Common myeloid progenitor, CD34-positive (primary cell): ENCODE measurements around the gene RIT2.

Experiments used
- CTCF ChIA-PET: fragments of 350-600 bp; sonication (Branson Sonifier 250); formaldehyde crosslinking; loops from one replicate; lab custom pipeline; 2021; ENCODE audit warnings: antibody characterized with exemption; lab: Charles Lee
- POLR2A ChIA-PET: fragments of 350-600 bp; sonication (Branson Sonifier 250); formaldehyde crosslinking; loops from one replicate; lab custom pipeline; 2021; ENCODE audit warnings: antibody characterized with exemption; lab: Charles Lee
- DNase-seq, 3 donors: peaks; one replicate each; pipeline versions ENCODE4 v3.0.0 to v3.0.0-alpha.2; 2013
- H3K27ac ChIP-seq, 2 experiments: 1 replicate in 1 of 2; 2 replicates in 1 of 2; pipeline ENCODE4 v1.7.0; 2013; ENCODE audit warnings: inconsistent platforms in 2 of 2, low read length in 2 of 2, mild to moderate bottlenecking in 2 of 2, low read depth in 1 of 2, moderate library complexity in 1 of 2; ENCODE audit not compliant: severe bottlenecking in 2 of 2, insufficient read depth in 1 of 2, poor library complexity in 1 of 2
- H3K27me3 ChIP-seq, 5 experiments: replicated peaks in 2 of 5; 1 replicate in 3 of 5; 2 replicates in 2 of 5; pipeline versions ENCODE4 v1.6.1 to v1.7.0; 2013; ENCODE audit warnings: low read length in 4 of 5, mild to moderate bottlenecking in 2 of 5, moderate library complexity in 2 of 5, inconsistent platforms in 1 of 5; ENCODE audit not compliant: insufficient read depth in 5 of 5, control insufficient read depth in 4 of 5
- H3K36me3 ChIP-seq, 4 experiments: 1 replicate in 2 of 4; 2 replicates in 2 of 4; pipeline versions ENCODE4 v1.6.1 to v1.7.0; 2013; ENCODE audit warnings: low read length in 3 of 4, control low read depth in 1 of 4, mild to moderate bottlenecking in 1 of 4; ENCODE audit not compliant: control insufficient read depth in 4 of 4, insufficient read depth in 4 of 4
- H3K4me1 ChIP-seq, 4 experiments: 1 replicate in 3 of 4; 2 replicates in 1 of 4; pipeline versions ENCODE4 v1.6.1 to v1.7.1; 2013; ENCODE audit warnings: low read length in 3 of 4, mild to moderate bottlenecking in 3 of 4, control low read depth in 1 of 4, inconsistent platforms in 1 of 4, moderate library complexity in 1 of 4; ENCODE audit not compliant: control insufficient read depth in 4 of 4, insufficient read depth in 4 of 4; ENCODE audit errors: control extremely low read depth in 1 of 4
- H3K4me3 ChIP-seq, 7 experiments: 1 replicate in 4 of 7; 2 replicates in 3 of 7; pipeline versions ENCODE4 v1.5.1 to v1.7.0; 2013; ENCODE audit warnings: mild to moderate bottlenecking in 7 of 7, low read length in 6 of 7, moderate library complexity in 6 of 7, inconsistent platforms in 2 of 7, low read depth in 2 of 7, control low read depth in 1 of 7; ENCODE audit not compliant: insufficient read depth in 4 of 7, control insufficient read depth in 1 of 7; ENCODE audit errors: extremely low read depth in 1 of 7
- H3K9me3 ChIP-seq, 5 experiments: 1 replicate in 4 of 5; 2 replicates in 1 of 5; pipeline versions ENCODE4 v1.6.1 to v1.7.1; 2013; ENCODE audit warnings: low read length in 4 of 5, mild to moderate bottlenecking in 2 of 5, inconsistent platforms in 1 of 5, low read depth in 1 of 5, moderate library complexity in 1 of 5; ENCODE audit not compliant: control insufficient read depth in 4 of 5, insufficient read depth in 2 of 5; ENCODE audit errors: control extremely low read depth in 1 of 5
- WGBS: methylation state at CpG from one replicate; pipeline ENCODE4 v1.1.5; 2013; ENCODE audit not compliant: insufficient coverage; 5-methylcytosine and 5-hydroxymethylcytosine counted together

RIT2 gene

GRCh38 chr18:43081396-43081795, 34.1 kb downstream of the RIT2 start:
- H3K27me3 ChIP-seq: no peaks in the 10 kb centered on the region

GRCh38 chr18:43080671-43081070, 34.8 kb downstream of the RIT2 start:
- no CpG with 5 or more reads among the region's 3 CpGs for WGBS
- H3K4me1 ChIP-seq: no peaks in the 10 kb centered on the region
- H3K9me3 ChIP-seq: no peaks in the 10 kb centered on the region
- CTCF ChIA-PET: no interaction called here
- POLR2A ChIA-PET: no interaction called here
- H3K27me3 ChIP-seq: no peaks in the 10 kb centered on the region
- no peak overlapping the region for H3K4me3 ChIP-seq
- H3K36me3 ChIP-seq: no peaks in the 10 kb centered on the region
- no peak for DNase-seq
- H3K27ac ChIP-seq: no peak overlapping the region

More at GRCh38 chr18:43081396-43081795, 34.1 kb downstream of the RIT2 start:
- Histone ChIP-seq H3K27ac (no peak overlapping the region), H3K36me3 (no peaks in the 10 kb centered on the region), H3K9me3 (no peaks in the 10 kb centered on the region), H3K4me3 (no peak overlapping the region), H3K4me1 (no peaks in the 10 kb centered on the region)
- CTCF ChIA-PET: no interaction called here
- no peak for DNase-seq
- POLR2A ChIA-PET: no interaction called here

- Histone ChIP-seq H3K4me1 (no peaks in the 10 kb centered on the region), H3K36me3 (no peaks in the 10 kb centered on the region), H3K27ac (no peak overlapping the region), H3K9me3 (no peaks in the 10 kb centered on the region), H3K4me3 (no peak overlapping the region), H3K27me3 (no peaks in the 10 kb centered on the region)
- no peak for DNase-seq
- 59% methylated on average over 4 of the region's 4 CpGs for WGBS
- CTCF ChIA-PET: no interaction called here
- POLR2A ChIA-PET: no interaction called here
Measured at GRCh38 chr18:43079422-43079821, 36.1 kb downstream of the RIT2 start.

GRCh38 chr18:43078478-43079092, 36.9 kb downstream of the RIT2 start:
- no peak overlapping the region for H3K4me3 ChIP-seq
- no peaks in the 10 kb centered on the region for H3K27me3 ChIP-seq
- ChIA-PET POLR2A (no interaction called here), CTCF (no interaction called here)
- H3K27ac ChIP-seq: no peak overlapping the region
- H3K36me3 ChIP-seq: no peaks in the 10 kb centered on the region
- H3K4me1 ChIP-seq: no peaks in the 10 kb centered on the region
- no peak for DNase-seq
- 79% methylated on average over 6 of the region's 7 CpGs for WGBS
- H3K9me3 ChIP-seq: no peaks in the 10 kb centered on the region

- ChIA-PET POLR2A (no interaction called here), CTCF (no interaction called here)
- H3K36me3 ChIP-seq: no peaks in the 10 kb centered on the region
- H3K27ac ChIP-seq: no peak overlapping the region
- DNase-seq: no peak
- H3K9me3 ChIP-seq: no peaks in the 10 kb centered on the region
- no peaks in the 10 kb centered on the region for H3K4me1 ChIP-seq
- H3K27me3 ChIP-seq: no peaks in the 10 kb centered on the region
- H3K4me3 ChIP-seq: no peak overlapping the region
- WGBS: 96% methylated on average over 2 of the region's 5 CpGs
Measured at GRCh38 chr18:43077510-43078308, 37.8 kb downstream of the RIT2 start.

GRCh38 chr18:43073771-43074170, 41.7 kb downstream of the RIT2 start:
- H3K4me3 ChIP-seq: no peak overlapping the region
- H3K27ac ChIP-seq: no peak overlapping the region
- DNase-seq: no peak
- no peaks in the 10 kb centered on the region for H3K27me3 ChIP-seq
- no peaks in the 10 kb centered on the region for H3K4me1 ChIP-seq
- CTCF ChIA-PET: no interaction called here
- no peaks in the 10 kb centered on the region for H3K36me3 ChIP-seq
- H3K9me3 ChIP-seq: no peaks in the 10 kb centered on the region
- no CpG with 5 or more reads among the region's 1 CpG for WGBS
- POLR2A ChIA-PET: no interaction called here

- WGBS: 89% methylated on average over 3 of the region's 4 CpGs
- H3K4me1 ChIP-seq: no peaks in the 10 kb centered on the region
- no peaks in the 10 kb centered on the region for H3K9me3 ChIP-seq
- no peak for DNase-seq
- ChIA-PET CTCF (no interaction called here), POLR2A (no interaction called here)
- no peaks in the 10 kb centered on the region for H3K27me3 ChIP-seq
- H3K4me3 ChIP-seq: no peak overlapping the region
- H3K27ac ChIP-seq: no peak overlapping the region
- no peaks in the 10 kb centered on the region for H3K36me3 ChIP-seq
Measured at GRCh38 chr18:43068781-43069180, 46.7 kb downstream of the RIT2 start.
